Right renal cortex interstitium (tissue), 3 donors: ENCODE data around the gene LINGO3. TPM values are rescaled to one million over a fixed set of nuclear protein-coding genes. Genes with fewer than 3 reads are reported as not detected.
"Not testable (repeated sequence)": the region's sequence is repeated elsewhere in the genome, so short reads cannot be mapped to it uniquely, and the experiment has no call there.

Experiments
- DNase-seq, 3 donors: peaks; one replicate each; pipeline ENCODE4 v3.0.0-alpha.2; 2013; ENCODE audit warnings: low read depth in 3 of 3, low spot score in 2 of 3
- polyA plus RNA-seq, 3 donors: library from polyadenylated mRNA; unstranded; fragments of 120-200 nt; gene quantifications; one replicate each; pipeline ENCODE4 v1.2.1, GENCODE V29; 2013; ENCODE audit not compliant: insufficient read length in 3 of 3

Gene LINGO3, protein sequence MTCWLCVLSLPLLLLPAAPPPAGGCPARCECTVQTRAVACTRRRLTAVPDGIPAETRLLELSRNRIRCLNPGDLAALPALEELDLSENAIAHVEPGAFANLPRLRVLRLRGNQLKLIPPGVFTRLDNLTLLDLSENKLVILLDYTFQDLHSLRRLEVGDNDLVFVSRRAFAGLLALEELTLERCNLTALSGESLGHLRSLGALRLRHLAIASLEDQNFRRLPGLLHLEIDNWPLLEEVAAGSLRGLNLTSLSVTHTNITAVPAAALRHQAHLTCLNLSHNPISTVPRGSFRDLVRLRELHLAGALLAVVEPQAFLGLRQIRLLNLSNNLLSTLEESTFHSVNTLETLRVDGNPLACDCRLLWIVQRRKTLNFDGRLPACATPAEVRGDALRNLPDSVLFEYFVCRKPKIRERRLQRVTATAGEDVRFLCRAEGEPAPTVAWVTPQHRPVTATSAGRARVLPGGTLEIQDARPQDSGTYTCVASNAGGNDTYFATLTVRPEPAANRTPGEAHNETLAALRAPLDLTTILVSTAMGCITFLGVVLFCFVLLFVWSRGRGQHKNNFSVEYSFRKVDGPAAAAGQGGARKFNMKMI
- under 1 TPM in 1 of 3 donors, not detected in 2; 0.06 TPM for polyA plus RNA-seq

GRCh38 chr19:2308114-2308556 lies at the start of gene LINGO3:
TSS of gene LINGO3 (minus strand) at chr19:2308154. CDS start at chr19:2291776, 16,378 bp downstream.
- no peak for DNase-seq

DNA sequence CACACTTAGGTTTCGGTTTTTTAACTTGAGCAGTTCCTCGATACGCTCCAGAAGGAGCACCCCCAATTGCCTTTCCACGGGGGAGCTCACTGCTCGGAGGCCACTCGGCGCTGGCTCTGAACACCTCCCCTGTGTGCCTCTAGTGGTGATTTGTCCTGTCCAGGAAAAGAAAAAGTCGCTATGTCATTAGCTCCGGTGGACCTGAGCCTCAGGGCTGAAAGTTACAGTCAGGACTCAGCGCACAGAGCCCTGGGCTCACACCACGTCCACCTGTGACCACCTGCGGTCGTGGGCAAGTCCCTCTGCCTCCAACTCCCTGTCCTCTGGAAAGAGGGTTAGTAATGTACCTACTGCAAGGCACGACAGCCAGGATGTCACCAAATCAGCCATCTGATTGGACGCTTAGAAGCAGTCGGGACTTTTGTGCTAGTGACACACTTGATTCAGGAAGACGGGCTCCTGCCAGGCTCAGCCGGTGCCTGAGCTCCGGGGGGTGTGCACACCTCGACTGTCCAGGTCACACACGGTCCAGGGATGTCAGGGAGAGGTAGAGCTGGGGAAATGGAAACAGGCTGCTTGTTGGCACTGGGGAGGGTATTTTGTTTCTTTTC lies 48.2 kb upstream of the LINGO3 start:
- no peak for DNase-seq

- DNase-seq, result no peak
Measured at GRCh38 chr19:2355168-2356035, 47.4 kb upstream of the LINGO3 start.

DNA sequence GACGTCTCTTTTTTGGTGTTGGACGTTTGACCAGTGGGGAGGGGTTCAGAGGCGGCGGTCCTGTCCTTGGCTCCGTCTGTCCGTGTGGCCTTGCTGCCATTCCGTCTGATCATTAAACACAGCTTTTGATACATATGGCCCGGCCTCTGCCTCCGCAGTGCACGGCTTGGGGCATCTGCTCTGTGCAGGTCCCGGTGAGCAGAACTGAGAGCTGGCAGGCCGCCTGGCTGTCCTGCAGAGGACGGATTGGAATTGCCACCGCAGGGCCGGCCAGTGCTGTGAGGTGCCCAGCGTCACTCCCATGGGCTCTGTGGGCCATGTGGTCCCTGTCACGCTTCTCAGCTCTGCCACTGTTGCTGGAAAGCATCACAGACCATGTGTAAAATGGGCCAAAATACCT lies 46.7 kb upstream of the LINGO3 start:
- DNase-seq, result no peak

DNA sequence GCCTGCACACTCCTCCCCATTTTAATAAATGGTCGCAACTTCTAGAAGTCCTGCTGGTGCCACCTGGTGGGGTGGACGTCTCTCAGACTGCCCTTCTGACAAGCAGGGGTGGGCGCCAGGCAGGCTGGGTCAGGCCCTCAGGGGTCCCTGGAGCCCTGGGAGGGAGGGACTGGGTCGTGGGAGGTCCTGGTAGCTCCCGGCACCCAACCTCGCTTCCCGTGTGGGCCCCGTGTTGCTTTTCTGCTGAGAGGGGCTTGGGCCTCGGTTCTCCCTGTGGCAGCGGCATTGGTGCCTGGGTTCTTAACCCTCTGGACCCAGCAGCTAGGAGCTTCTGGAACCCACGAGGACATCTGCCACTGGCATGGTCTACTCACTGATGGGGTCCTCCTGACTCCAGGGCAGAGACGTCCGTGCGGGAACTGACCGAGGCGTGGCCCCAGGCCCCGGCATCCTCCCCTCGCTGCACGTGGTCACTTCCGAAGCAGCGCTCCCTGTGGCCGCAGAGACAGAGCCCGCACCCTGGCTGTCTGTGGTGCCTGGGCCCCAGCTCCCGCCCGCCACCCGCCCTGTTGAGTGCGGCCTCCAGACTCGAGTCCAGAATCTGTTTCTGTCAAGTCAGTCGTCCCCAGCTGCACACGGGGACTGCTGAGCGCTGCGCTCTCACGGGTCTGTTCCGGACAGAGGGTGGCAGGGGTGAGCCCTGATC lies 46.1 kb upstream of the LINGO3 start:
- no peak for DNase-seq

DNA sequence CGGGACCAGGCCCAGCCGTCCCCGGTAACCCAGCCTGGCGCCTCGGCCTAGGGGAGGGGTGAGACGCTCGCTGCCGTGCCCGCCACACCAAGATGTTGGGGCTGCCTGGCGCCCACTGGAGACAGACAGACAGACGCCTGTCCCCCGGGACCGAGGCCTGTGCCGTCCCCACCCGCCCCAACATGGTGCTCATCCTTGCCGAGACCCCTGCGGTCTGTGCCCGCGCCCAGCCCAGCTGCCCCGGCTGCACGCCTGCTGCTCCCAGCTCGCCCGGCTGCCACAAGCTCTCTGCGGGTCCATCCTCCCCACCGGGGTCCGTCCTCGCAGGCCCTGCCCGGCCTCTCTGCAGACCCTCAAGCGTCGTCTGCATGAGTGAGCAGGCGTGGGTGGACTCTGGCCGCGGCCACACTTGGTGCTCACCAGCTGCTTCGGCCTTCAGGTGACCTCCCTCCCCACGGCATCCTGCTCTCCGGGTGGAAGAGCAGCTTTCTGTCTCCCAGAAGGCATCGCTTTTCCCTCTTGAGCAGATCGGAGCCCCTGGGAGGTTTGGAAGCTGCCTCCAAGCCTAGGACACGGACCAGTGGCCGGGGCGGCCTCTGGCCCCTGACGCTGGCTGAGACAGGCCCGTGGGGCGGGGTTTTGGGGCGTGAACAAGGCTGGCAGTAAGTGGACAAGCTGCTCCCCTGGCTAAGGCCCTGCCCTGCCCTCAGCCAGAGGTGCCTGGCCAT lies 45.4 kb upstream of the LINGO3 start:
- no peak for DNase-seq

DNA sequence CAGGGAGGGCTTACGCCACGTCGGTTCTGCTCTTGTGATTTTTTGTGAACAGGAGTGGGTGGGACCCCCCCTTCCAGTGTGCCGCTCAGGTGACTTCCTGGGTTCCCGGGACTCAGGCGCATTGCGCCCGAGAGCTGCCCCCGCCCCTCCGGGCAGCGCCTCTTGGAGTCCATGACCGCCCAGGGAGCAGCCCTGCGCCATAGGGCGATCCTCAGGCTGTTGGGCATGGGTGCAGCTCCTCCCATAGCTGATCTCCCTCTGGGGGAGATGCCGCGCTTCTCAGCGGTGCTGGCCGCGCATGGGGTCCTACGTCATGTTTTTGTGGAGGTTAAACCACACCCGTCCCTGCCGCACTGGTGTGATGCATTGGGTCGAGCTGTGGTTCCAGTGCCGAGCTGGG lies 44.2 kb upstream of the LINGO3 start:
- no peak for DNase-seq

GRCh38 chr19:2351591-2351990 lies 43.6 kb upstream of the LINGO3 start:
- no peak for DNase-seq

DNA sequence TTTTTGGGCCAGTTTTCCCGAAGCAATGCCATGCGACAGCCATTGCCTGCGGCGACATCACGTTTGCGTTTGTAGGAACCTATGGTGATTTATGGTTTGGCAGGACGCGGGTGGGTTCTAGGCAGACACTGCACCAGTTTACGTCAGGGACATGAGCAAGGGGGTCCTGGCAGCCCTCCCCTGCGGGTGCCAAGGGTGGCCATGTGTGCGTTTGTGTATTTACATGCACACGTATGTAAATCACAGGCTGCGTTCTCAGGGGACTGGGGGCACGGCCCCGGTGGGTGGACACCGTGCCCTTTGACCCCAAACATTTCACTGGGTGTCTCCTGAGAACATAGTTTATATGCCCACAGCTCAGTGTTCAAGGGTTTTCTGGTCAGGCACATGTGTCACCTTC lies 42.7 kb upstream of the LINGO3 start:
- no peak for DNase-seq

GRCh38 chr19:2349818-2350217 lies 41.9 kb upstream of the LINGO3 start:
- DNase-seq, result not testable (repeated sequence)

- no peak for DNase-seq
Measured at GRCh38 chr19:2345794-2346663, 38.1 kb upstream of the LINGO3 start.

GRCh38 chr19:2345076-2345475 lies 37.1 kb upstream of the LINGO3 start:
- no peak for DNase-seq

DNA sequence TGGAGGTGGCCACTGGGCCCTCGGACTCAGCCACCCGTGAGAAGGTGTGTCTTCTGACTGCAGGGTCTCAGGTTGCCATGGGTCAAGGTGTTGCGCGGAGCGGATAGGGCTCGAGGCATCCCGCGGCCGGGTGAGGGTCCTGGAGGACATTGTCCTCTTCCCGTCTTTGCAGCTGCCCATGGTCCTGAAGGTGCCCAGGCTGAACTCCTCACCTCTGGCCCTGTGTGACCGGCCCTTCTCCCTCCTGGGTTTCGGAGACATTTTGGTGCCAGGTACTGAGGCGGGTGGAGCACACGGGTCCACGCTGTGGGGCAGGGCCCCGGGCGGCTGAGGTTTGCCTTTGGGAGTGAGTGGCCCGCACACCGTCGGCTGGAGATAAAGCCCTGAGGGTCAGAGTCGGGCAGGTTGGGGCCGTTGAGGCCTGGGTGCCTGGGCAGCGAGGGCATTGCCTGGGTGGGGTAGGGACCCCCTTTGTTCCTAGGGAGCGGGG lies 36.5 kb upstream of the LINGO3 start:
- DNase-seq, result no peak

GRCh38 chr19:2343289-2343982 lies 35.5 kb upstream of the LINGO3 start:
- DNase-seq, result no peak

DNA sequence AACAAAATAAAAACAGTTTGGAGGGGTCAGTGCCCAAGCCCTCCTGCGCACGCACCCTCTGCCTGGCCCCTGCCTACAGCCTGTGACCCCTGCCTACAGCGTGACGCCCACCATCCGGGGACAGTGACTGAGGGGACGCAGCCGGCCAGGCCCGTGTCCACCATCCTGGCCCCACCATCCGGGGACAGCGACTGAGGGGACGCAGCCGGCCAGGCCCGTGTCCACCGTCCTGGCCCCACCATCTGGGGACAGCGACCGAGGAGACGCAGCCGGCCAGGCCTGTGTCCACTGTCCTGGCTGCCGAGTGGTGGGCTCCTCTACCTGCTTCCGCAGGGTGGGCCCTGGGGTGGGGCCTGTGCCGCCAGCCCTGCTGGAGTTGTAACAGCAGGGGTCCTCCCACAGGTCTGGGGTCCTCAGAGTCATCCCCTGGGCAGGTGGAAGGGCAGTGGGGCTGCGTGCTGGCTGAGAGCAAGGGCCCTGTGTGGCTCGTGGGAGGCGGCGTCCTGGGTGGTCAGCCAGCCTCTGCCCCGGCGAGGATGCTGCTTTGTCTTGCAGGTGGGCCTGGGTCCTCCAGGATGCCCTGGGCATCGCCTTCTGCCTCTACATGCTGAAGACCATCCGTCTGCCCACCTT lies 34.8 kb upstream of the LINGO3 start:
- DNase-seq, result no peak

GRCh38 chr19:2341982-2342381 lies 34.0 kb upstream of the LINGO3 start:
- no peak for DNase-seq

- DNase-seq, result no peak
Measured at GRCh38 chr19:2341244-2341751, 33.3 kb upstream of the LINGO3 start.
